Measurements from ENCODE around the gene CLIC4.

DNA sequence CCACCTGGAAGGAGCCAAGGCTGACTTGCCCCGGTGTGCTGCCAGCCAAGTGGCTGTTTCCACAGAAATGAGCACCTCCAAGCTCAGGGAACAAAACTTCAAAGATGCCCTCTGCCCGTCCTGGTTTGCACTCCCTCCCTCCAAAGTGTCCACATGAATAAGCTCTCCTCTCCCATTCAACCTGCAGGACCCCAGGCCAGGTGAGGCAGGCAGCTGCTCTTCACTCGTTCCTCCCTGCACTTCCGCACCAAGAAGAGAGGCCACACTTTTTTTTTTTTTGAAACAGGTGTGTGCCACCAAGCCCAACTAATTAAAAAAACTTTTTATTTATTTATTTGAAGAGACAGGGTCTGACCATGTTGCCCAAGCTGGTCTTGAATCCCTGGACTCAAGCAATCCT lies 18.5 kb upstream of the CLIC4 start:
- TF ChIP-seq POLR2A (IDR thresholded peaks at IDR 0.05) (no peak), CTCF (IDR thresholded peaks at IDR 0.05) (no peak), POLR2AphosphoS5 (IDR thresholded peaks at IDR 0.05; ENCODE audit: insufficient read depth in 1 of 2, low read depth in 1 of 2) (no peak)
